CD4-positive, alpha-beta T cell treated with Interleukin-4 for 4 hours (primary cell): Measurements from ENCODE around the gene PTPRC.

Source experiments
- DNase-seq: peaks from one replicate; pipeline ENCODE4 v3.0.0-alpha.2; 2020

The PTPRC gene

GRCh38 chr1:198708761-198709525 lies 70.1 kb downstream of the PTPRC start:
- DNase-seq, result no peak

DNA sequence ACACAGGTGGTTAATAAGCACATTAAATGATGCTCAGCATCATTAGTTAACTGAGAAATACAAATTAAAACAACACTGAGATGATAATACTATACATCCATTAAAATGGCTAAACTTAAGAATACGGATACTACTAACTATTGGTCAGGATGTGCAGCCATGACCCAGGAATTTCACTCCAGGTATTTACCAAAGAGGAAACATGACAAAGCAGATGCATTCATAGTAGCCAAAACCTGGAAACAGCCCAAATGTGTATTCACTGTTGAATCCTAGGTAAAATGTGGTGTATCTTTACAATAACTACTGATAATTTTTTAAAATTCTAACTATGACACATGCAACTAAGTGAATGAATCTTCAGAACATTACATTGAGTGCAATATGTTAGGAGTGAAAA lies 73.0 kb downstream of the PTPRC start:
- no peak for DNase-seq

DNA sequence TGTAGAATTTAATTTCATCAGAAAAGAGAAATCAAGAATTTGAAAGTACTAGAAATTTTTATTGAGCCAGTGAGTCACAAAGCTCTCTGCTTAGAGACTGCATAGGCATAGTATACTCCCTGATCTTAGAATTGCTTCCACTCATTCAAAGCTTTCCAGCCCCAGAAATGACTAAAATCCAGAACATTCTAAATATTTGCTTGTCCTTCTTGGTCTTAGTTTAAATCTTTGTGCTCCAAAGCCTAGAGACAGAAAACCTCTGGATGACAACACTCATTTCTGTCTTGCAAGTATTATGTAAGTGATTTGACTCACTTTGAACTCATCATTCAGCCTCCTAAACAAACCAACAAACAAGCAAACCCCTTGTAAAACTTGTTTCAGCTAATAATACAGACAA lies 74.2 kb downstream of the PTPRC start:
- DNase-seq, result no peak

GRCh38 chr1:198714271-198714670 lies 75.4 kb downstream of the PTPRC start:
- no peak for DNase-seq

GRCh38 chr1:198716051-198716450 lies 77.2 kb downstream of the PTPRC start:
- no peak for DNase-seq

GRCh38 chr1:198717510-198717909 lies 78.7 kb downstream of the PTPRC start:
- no peak for DNase-seq

DNA sequence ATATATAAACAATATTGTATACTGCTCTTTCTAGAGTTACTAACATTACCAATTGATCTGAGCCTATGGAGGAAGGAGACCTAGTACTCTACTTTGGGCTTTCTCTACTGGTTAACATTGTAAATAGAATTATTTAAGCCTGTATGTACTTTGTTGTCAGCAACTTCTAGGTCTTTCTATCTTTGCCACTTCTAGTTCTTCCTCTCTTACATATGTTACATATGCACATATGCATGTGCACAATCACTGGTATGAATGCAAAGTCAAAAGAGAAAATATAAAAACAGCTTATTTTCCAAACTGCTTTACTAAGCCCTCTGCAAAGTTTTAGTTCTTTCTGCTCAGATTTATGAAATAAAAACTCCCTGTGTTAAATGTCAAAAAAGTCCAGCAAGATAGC lies 84.3 kb downstream of the PTPRC start:
- no peak for DNase-seq

DNA sequence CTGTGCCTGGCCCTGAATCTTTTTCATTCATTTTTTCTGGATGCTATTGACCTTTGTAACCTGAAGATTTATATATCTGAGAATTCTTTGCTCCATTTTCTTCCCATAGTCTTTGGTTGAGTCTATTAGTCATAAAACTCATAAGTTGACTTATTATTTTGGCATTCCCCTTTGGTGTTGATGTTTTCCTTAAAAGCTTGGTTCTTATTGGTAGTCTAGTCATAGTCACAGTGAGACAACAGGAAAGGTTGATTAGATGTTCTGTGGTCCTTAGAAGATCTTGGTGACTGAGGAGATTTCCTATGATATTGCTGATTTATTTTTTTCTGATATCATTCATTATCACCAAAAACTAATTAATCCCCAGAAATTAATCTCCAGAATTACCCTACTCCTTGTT lies 86.2 kb downstream of the PTPRC start:
- DNase-seq, result no peak

DNA sequence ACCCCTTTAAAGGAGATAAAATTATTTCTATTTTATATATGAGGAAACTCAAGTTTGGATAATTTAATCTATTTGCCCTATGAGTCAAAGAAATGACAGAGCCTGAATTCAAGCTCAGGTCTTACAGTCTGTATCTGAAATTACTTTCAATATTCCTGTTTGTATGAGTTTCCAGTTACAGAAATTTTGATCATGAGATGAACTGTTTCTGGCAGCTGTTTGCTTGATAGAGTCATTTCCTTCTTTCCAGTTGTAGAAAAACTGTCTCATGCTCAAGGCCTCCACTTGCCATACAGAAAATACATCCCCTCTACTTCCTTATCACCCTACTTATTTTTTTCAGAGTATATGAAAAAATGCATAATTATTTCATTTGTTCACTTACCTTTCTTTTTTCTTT lies 87.6 kb downstream of the PTPRC start:
- DNase-seq, result no peak

DNA sequence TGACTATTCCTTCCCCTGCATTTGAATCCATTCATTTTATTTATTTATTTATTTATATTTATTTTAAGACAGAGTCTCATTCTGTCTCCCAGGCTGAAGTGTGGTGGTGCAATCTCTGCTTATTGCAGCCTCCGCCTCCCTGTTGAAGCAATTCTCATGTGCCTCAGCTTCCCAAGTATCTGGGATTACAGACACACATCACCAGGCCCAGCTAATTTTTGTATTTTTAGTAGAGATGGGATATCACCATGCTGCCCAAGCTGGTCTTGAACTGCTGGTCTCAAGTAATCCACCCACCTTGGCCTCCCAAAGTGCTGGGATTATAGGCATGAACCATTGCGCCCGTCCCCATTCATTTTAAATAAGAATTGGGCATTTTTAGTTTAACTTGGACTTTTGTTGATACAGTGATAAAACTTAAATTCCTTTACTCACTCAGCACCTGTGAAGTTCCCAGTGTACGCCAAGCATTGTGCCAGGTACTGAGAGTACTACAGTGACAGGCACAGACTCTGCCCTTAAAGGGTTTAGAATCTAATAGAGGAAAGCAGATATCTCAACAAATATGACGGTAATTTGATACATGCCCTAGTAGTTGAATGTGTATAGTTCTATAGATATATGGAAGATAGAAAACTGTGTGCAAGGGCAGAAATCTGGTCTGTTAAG lies 90.5 kb downstream of the PTPRC start:
- DNase-seq, result no peak

- DNase-seq, result no peak
Observed at GRCh38 chr1:198730952-198731351, 92.1 kb downstream of the PTPRC start.

DNA sequence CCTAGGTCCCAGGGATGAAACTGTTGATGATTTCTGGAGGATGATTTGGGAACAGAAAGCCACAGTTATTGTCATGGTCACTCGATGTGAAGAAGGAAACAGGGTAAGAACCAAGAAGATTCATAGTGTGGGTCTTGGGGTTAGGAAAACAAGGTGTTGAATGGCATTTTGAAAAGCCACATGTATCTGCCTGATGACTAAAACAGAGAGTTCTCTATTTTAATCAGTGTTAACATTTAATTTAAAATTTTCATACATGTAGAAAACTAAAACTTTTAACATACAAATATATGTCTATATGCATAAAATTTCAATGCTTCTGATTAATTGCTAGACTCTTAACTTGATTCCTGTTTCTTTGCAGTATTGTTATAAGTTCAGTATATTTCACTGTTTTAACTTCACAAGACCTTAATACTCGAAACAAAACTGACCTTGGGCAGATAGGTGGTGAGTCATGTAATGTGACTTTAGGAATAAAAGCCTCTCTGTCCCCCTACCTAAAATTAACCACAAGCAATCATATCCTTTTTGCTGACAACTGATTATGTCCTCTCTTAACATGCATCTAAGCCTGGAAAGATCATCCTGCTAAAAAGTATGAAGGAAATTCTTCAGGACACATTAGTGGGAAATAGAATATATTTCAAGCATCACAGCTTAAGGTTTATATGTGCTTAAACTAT lies 95.6 kb downstream of the PTPRC start:
- no peak for DNase-seq

- no peak for DNase-seq
Observed at GRCh38 chr1:198741744-198742143, 102.9 kb downstream of the PTPRC start.

GRCh38 chr1:198747127-198747526 lies 108.3 kb downstream of the PTPRC start:
- DNase-seq, result no peak

- DNase-seq, result no peak
Observed at GRCh38 chr1:198749279-198749678, 110.4 kb downstream of the PTPRC start.

GRCh38 chr1:198750081-198750480 lies 111.2 kb downstream of the PTPRC start:
- DNase-seq, result no peak

DNA sequence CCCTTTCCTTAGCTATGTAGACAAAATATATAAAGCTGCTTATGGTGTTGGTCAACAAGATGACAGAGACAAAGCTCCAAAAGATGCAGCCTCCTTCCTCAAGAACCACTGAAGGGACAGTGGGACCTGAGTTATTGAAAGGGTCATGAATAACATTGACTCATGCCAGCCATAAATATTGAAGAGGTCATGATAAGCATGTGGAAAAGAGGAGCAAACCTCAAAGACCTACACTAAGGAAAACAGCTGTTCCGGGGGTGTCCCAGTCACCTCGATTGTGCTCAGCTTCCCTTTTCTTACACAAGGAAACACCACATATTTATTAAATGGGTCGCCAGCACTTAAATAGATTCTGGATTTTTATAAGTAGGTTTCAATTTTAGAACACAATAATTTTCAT lies 112.9 kb downstream of the PTPRC start:
- DNase-seq, result no peak

DNA sequence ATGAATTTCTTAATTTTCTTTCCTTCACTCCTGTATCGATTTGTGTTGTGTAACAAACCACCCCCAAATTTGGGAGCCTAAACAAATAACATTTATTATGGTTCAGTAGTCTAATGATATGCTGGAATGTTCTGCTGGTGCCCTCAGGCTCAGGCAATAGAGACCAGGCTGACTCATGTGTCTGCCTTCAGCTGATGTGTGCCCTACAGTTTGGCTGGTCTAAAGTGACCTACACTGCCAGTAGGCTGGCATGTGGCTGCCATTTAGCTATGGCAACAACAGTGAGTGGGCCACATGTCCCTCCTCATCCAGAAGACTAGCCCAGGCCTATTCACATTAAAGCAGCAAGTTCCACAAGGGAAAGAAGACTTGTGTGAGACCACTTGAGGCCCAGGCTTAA lies 115.8 kb downstream of the PTPRC start:
- no peak for DNase-seq

DNA sequence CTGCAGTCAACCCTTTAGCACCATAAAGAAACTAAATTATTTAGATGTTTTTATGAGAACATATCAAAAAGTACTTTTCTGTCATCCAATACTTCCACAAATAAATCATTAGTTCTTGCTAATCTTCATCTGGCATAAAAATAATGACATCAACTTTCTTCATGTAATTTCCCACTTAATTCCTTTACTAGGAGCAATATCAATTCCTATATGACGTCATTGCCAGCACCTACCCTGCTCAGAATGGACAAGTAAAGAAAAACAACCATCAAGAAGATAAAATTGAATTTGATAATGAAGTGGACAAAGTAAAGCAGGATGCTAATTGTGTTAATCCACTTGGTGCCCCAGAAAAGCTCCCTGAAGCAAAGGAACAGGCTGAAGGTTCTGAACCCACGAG lies 116.9 kb downstream of the PTPRC start:
- DNase-seq, result no peak

GRCh38 chr1:198756470-198756869 lies 117.6 kb downstream of the PTPRC start:
- no peak for DNase-seq

DNA sequence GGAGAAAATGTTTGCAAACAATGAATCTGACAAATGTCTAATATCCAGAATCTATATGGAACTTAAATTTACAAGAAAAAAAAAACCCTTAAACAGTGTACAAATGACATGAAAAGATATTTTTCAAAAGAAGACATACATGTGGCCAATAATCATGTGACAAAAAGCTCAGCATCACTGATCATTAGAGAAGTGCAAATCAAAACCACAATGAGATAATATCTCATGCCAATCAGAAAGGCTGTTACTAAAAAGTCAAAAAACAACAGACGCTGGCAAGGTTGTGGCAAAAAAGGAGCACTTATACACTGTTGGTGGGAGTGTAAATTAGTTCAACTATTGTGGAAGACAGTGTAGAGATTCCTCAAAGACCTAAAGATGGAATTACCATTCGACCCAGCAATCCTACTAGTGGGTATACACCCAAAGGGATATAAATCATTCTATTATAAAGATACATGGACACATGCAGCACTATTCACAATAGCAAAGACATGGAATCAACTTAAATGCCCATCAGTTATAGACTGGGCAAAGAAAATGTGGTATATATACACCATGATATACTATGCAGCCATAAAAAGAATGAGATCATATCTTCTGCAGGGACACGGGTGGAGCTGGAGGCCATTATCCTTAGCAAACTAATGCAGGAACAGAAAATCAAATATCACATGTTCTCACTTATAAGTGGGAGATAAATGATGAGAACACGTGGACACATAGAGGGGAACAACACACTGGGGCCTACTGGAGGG lies 123.2 kb downstream of the PTPRC start:
- peak; percentile 26 for DNase-seq

- peak; percentile 26 for DNase-seq
Observed at GRCh38 chr1:198763298-198763714, 124.5 kb downstream of the PTPRC start.

GRCh38 chr1:198764748-198765147 lies 125.9 kb downstream of the PTPRC start:
- no peak for DNase-seq
